ENCODE results near the gene VWA2.

GRCh38 chr10:114252092-114252491 lies 13.0 kb downstream of the VWA2 start:
- TF ChIP-seq CTCF (conservative IDR thresholded peaks at IDR 0.05; ENCODE audit: low read length) (no peak), EZH2phosphoT487 (IDR thresholded peaks at IDR 0.05; ENCODE audit: borderline replicate concordance) (no peak)
